HepG2 (cell line): ENCODE data around the gene CAPN10. TPM values are rescaled to one million over a fixed set of nuclear protein-coding genes. Genes with fewer than 3 reads are reported as not detected.
A peak's percentile ranks its signal among the peaks of the same experiment; 100 is the strongest.

Experiments
- AFF4 ChIP-seq: sonication (generic); formaldehyde crosslinking; IDR thresholded peaks from 2 replicates; pipeline ENCODE4 v1.4.0; 2020; ENCODE audit warnings: missing genetic modification reagents
- DMAP1 ChIP-seq: IDR thresholded peaks from 2 replicates; pipeline ENCODE4 v1.6.1; 2016
- FOXM1 ChIP-seq: sonication (generic); formaldehyde crosslinking; IDR thresholded peaks from 2 replicates; pipeline ENCODE4 v1.5.0; 2020; ENCODE audit warnings: missing genetic modification reagents
- MYPOP ChIP-seq: sonication (generic); formaldehyde crosslinking; IDR thresholded peaks from 2 replicates; pipeline ENCODE4 v1.8.1; 2023; ENCODE audit warnings: mild to moderate bottlenecking, moderate library complexity, missing genetic modification reagents
- NFATC3 ChIP-seq: sonication (generic); formaldehyde crosslinking; IDR thresholded peaks from 2 replicates; pipeline ENCODE4 v1.5.1; 2020; ENCODE audit warnings: mild to moderate bottlenecking, missing genetic modification reagents
- PLSCR1 ChIP-seq: sonication (generic); formaldehyde crosslinking; IDR thresholded peaks from 2 replicates; pipeline ENCODE4 v1.5.0; 2020; ENCODE audit warnings: missing genetic modification reagents, mild to moderate bottlenecking, borderline replicate concordance
- RELA ChIP-seq: sonication (generic); formaldehyde crosslinking; IDR thresholded peaks from 2 replicates; pipeline ENCODE4 v1.4.0; 2020; ENCODE audit warnings: missing genetic modification reagents
- REXO4 ChIP-seq: sonication (generic); formaldehyde crosslinking; IDR thresholded peaks from 2 replicates; pipeline ENCODE4 v1.8.0; 2022; ENCODE audit warnings: missing genetic modification reagents, mild to moderate bottlenecking, borderline replicate concordance
- RFX1 ChIP-seq: fragments of 450-650 bp; IDR thresholded peaks from 2 replicates; pipeline ENCODE4 v1.6.1; 2017
- SOX13 ChIP-seq, 3 experiments: fragments of 450-650 bp in 1 of 3; sonication (generic) in 1 of 3; formaldehyde crosslinking in 1 of 3; IDR thresholded peaks in 2 of 3; conservative IDR thresholded peaks in 1 of 3; 2 replicates each; pipeline versions ENCODE4 v1.5.0 to v1.6.1; 2016 to 2020; ENCODE audit warnings: antibody characterized with exemption in 1 of 3, mild to moderate bottlenecking in 1 of 3, missing compliant biosample characterization in 1 of 3, missing genetic modification reagents in 1 of 3, moderate library complexity in 1 of 3
- TBX3 ChIP-seq: fragments of 450-650 bp; IDR thresholded peaks from 2 replicates; pipeline ENCODE4 v1.6.1; 2017; ENCODE audit warnings: antibody characterized with exemption, mild to moderate bottlenecking, inconsistent platforms, borderline replicate concordance
- TEAD2 ChIP-seq: sonication (generic); formaldehyde crosslinking; IDR thresholded peaks from 2 replicates; pipeline ENCODE4 v1.9.0; 2021; ENCODE audit warnings: missing genetic modification reagents
- ZBTB43 ChIP-seq: sonication (generic); formaldehyde crosslinking; conservative IDR thresholded peaks from 2 replicates; pipeline ENCODE4 v1.4.0; 2020; ENCODE audit warnings: missing genetic modification reagents
- ZIK1 ChIP-seq: sonication (generic); formaldehyde crosslinking; IDR thresholded peaks from 2 replicates; pipeline ENCODE4 v1.5.0; 2020; ENCODE audit warnings: mild to moderate bottlenecking, low read depth, missing genetic modification reagents, borderline replicate concordance
- ZNF354B ChIP-seq: sonication (generic); formaldehyde crosslinking; IDR thresholded peaks from 2 replicates; pipeline ENCODE4 v1.8.0; 2022; ENCODE audit warnings: mild to moderate bottlenecking, missing genetic modification reagents
- ZNF674 ChIP-seq: sonication (generic); formaldehyde crosslinking; IDR thresholded peaks from 2 replicates; pipeline ENCODE4 v1.5.0; 2020; ENCODE audit warnings: low read depth, mild to moderate bottlenecking, missing genetic modification reagents
- ZSCAN25 ChIP-seq: sonication (generic); formaldehyde crosslinking; IDR thresholded peaks from 2 replicates; pipeline ENCODE4 v1.8.0; 2022; ENCODE audit warnings: mild to moderate bottlenecking, missing genetic modification reagents
- polyA plus RNA-seq, 8 experiments: library from polyadenylated mRNA; depleted of rRNA in 3 of 8; stranded (reverse) in 7 of 8; unstranded in 1 of 8; fragments of >200 nt; fragmentation: Illumina TruSeq in 4 of 8; extraction: Trizol in 4 of 8; gene quantifications; 2 replicates each; pipeline versions ENCODE4 v1.2.1 to v1.2.3, GENCODE V29; 2011 to 2016; ENCODE audit warnings: low read depth in 4 of 8, missing spikeins in 1 of 8, mixed read lengths in 1 of 8; ENCODE audit not compliant: insufficient read depth in 1 of 8
- total RNA-seq, 5 experiments: library from RNA; depleted of rRNA; stranded (reverse); fragments of >200 nt; fragmentation: Illumina TruSeq; extraction: Trizol; gene quantifications; 2 replicates each; pipeline ENCODE4 v1.2.3, GENCODE V29; 2016; ENCODE audit warnings: low read depth in 1 of 5

Gene CAPN10
- total and polyA plus RNA-seq, 2 of the 13 experiments (the other 11 are each of a cell fraction or from before 2014, with no cell fraction given) = 27.6 to 32.4 TPM

- TF ChIP-seq ZNF674 (CRISPR knock-in tag) (peak; percentile 81; the same call in 1 of the 2 replicates), SOX13 (IDR thresholded peaks at IDR 0.05) (no peak), SOX13 (CRISPR knock-in tag; conservative IDR thresholded peaks at IDR 0.05 in 1 of 2, IDR thresholded peaks at IDR 0.05 in 1 of 2) (peak in 1 of 2 experiments; percentile 58; a peak in 1 of 4 replicates), REXO4 (no peak; the same call in 1 of the 2 replicates), ZBTB43 (CRISPR knock-in tag) (peak; percentile 44; the same call in 1 of the 2 replicates), ZIK1 (CRISPR knock-in tag) (peak; percentile 50), ZNF354B (CRISPR knock-in tag) (0 out of 2 replicates have a peak, but pooled peaks have one; percentile 72), PLSCR1 (CRISPR knock-in tag) (no peak), MYPOP (peak; percentile 82; the same call in 1 of the 2 replicates), DMAP1 (CRISPR knock-in tag) (peak; percentile 70; the same call in 1 of the 2 replicates), RFX1 (peak; percentile 19; the same call in 1 of the 2 replicates), FOXM1 (0 out of 2 replicates have a peak, but pooled peaks have one; percentile 11), NFATC3 (no peak), ZSCAN25 (CRISPR knock-in tag) (no peak), AFF4 (no peak), RELA (CRISPR knock-in tag) (0 out of 2 replicates have a peak, but pooled peaks have one; percentile 33), TEAD2 (CRISPR knock-in tag) (0 out of 2 replicates have a peak, but pooled peaks have one; percentile 75), TBX3 (peak; percentile 71)
Measured at GRCh38 chr2:240586198-240586918, at the start of gene CAPN10 (continued).
